Measurements from ENCODE around the gene KIAA1614.
A peak's percentile ranks its signal among the peaks of the same experiment; 100 is the strongest.

The KIAA1614 gene

GRCh38 chr1:180912801-180913565 is at the start of gene KIAA1614:
KIAA1614 (plus strand) TSS chr1:180912897; CDS start chr1:180913244, 347 bp downstream.
- DNase-seq = no peak

GRCh38 chr1:180863158-180863775 is 49.4 kb upstream of the KIAA1614 start:
- peak; percentile 65 for DNase-seq

- DNase-seq = peak; percentile 81
These were observed 30.7 kb upstream of the KIAA1614 start for GRCh38 chr1:180881806-180882509.

GRCh38 chr1:180884588-180885300 is 28.0 kb upstream of the KIAA1614 start:
- DNase-seq = no peak

GRCh38 chr1:180886338-180886737 is 26.4 kb upstream of the KIAA1614 start:
- DNase-seq = no peak

- no peak for DNase-seq
These were observed 24.9 kb upstream of the KIAA1614 start for GRCh38 chr1:180887841-180888240.

GRCh38 chr1:180888870-180889269 is 23.8 kb upstream of the KIAA1614 start:
- DNase-seq = no peak

- DNase-seq = peak; percentile 19
These were observed 23.4 kb upstream of the KIAA1614 start for GRCh38 chr1:180889325-180889724.

GRCh38 chr1:180892272-180892671 is 20.4 kb upstream of the KIAA1614 start:
- no peak for DNase-seq

GRCh38 chr1:180892675-180893074 is 20.0 kb upstream of the KIAA1614 start:
- DNase-seq = no peak

- DNase-seq = no peak
These were observed 19.1 kb upstream of the KIAA1614 start for GRCh38 chr1:180893614-180894013.

- no peak for DNase-seq
These were observed 16.5 kb upstream of the KIAA1614 start for GRCh38 chr1:180896161-180896560.

- peak; percentile 11 for DNase-seq
These were observed 14.1 kb upstream of the KIAA1614 start for GRCh38 chr1:180898441-180899219.

- DNase-seq = no peak
These were observed 13.4 kb upstream of the KIAA1614 start for GRCh38 chr1:180899262-180899661.

GRCh38 chr1:180901076-180901990 is 11.4 kb upstream of the KIAA1614 start:
- peak; percentile 34 for DNase-seq

GRCh38 chr1:180902541-180902940 is 10.2 kb upstream of the KIAA1614 start:
- DNase-seq = no peak

GRCh38 chr1:180905927-180906326 is 6.8 kb upstream of the KIAA1614 start:
- DNase-seq = no peak

GRCh38 chr1:180906511-180906910 is 6.2 kb upstream of the KIAA1614 start:
- DNase-seq = no peak

GRCh38 chr1:180907313-180908055 is 5.2 kb upstream of the KIAA1614 start:
- DNase-seq = no peak

- DNase-seq = no peak
These were observed 4.5 kb upstream of the KIAA1614 start for GRCh38 chr1:180908074-180908765.

Measured in NCI-H82 (cell line).